Breast epithelium (tissue), 3 donors: ENCODE data around the gene CADPS.

ENCODE experiments used
- CTCF ChIP-seq, 3 donors: fragments of 450-650 bp; IDR thresholded peaks; one replicate each; pipeline ENCODE4 v1.5.1; 2016 to 2017; ENCODE audit warnings: antibody characterized with exemption in 3 of 3, mild to moderate bottlenecking in 3 of 3, moderate library complexity in 3 of 3
- POLR2A ChIP-seq: fragments of 450-650 bp; IDR thresholded peaks from one replicate; pipeline ENCODE4 v1.6.1; 2016; ENCODE audit warnings: antibody characterized with exemption, mild to moderate bottlenecking, moderate library complexity

GRCh38 chr3:62550439-62550838, 324.8 kb downstream of the CADPS start:
- TF ChIP-seq CTCF (IDR thresholded peaks at IDR 0.05) (no peak), POLR2A (no peak)
